ENCODE data around the gene PRSS12.

The PRSS12 gene

DNA sequence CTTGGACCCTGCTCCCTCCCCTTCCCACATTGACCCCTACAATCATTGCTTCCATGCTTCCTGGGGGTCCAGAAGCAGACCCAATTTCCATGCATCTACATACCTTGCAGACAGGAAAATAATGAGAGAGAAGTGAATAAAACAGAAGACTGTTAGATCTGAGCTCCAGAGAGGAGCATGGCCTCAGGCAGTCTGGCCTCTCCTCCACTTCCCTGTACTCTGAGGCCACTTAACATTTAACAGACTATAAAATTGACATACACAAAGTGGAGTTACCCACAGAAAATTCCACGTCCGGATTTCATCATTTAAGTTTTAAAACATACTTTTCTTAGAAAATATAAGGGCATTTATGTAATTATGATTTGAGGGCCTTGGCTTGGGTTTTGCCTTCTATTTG lies 2.1 kb upstream of the PRSS12 start:
- H3K56ac ChIP-seq (ENCODE audit: low read length), result no peak overlapping the region
- no peak overlapping the region for H3K18ac ChIP-seq (ENCODE audit: low read length)
- no peak overlapping the region for H2BK120ac ChIP-seq (ENCODE audit: low read depth, low read length)
- H3K23ac ChIP-seq (ENCODE audit: low read length), result no peak overlapping the region
- H3K9ac ChIP-seq (ENCODE audit: low read length), result no peak overlapping the region
- H4K5ac ChIP-seq (ENCODE audit: low read length), result no peak overlapping the region
- H3K36me3 ChIP-seq (ENCODE audit: control insufficient read depth, insufficient read depth, low read length), result no peaks in the 10 kb centered on the region
- no peaks in the 10 kb centered on the region for H3K79me1 ChIP-seq (ENCODE audit: low read length)
- H3K4me1 ChIP-seq (ENCODE audit: control insufficient read depth, low read depth, low read length), result no peaks in the 10 kb centered on the region
- no peak overlapping the region for H2AK5ac ChIP-seq (ENCODE audit: low read length)
- H2BK15ac ChIP-seq (replicated peaks; ENCODE audit: low read depth), result no peak overlapping the region
- H3K79me2 ChIP-seq (ENCODE audit: control insufficient read depth, insufficient read depth, low read length), result no peaks in the 10 kb centered on the region
- no peak overlapping the region for H3K4me3 ChIP-seq (ENCODE audit: low read length)
- H2BK5ac ChIP-seq (ENCODE audit: low read length), result no peak overlapping the region
- H3K4me2 ChIP-seq (ENCODE audit: low read length), result no peak overlapping the region
- no peak overlapping the region for H3K27ac ChIP-seq (ENCODE audit: low read depth, low read length)
- H4K8ac ChIP-seq (ENCODE audit: low read depth, low read length), result no peak overlapping the region
- no CpG with 5 or more reads among the region's 2 CpGs for WGBS (ENCODE audit: extremely low coverage, insufficient coverage, low lambda C conversion rate)
- H3K4ac ChIP-seq (ENCODE audit: low read depth, low read length), result no peak overlapping the region
- DNase-seq, result no peak
- no peaks in the 10 kb centered on the region for H3K27me3 ChIP-seq (ENCODE audit: insufficient read depth, low read length, poor library complexity)

DNA sequence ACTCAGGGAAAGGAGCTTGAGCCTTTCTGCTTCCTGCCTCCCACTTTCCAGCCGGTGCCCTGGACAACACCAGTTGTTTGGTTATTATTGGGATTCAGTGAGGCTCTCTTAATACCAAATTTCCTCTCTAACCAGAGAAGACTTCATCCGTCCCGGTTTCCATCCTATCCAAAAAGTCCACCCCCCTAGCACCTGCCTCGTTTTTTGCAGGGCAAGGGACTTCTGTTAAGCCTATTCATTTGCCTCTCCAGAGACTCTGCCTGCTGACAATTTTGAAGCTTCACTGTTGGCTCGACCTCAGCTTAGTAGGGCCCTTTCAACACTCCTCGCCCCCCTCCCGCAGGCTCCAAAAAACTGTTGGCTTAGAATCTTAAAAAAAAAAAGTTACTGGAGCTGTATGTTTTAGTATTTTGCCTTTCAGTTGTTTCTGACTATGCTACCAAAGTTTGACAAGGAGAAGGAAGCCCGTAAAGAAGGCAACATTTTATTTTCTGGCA lies 779 bp upstream of the PRSS12 start:
- Histone ChIP-seq H4K5ac (ENCODE audit: low read length) (no peak overlapping the region), H3K27me3 (ENCODE audit: insufficient read depth, low read length, poor library complexity) (no peaks in the 10 kb centered on the region), H3K56ac (ENCODE audit: low read length) (no peak overlapping the region), H3K27ac (ENCODE audit: low read depth, low read length) (no peak overlapping the region), H3K36me3 (ENCODE audit: control insufficient read depth, insufficient read depth, low read length) (no peaks in the 10 kb centered on the region), H3K23ac (ENCODE audit: low read length) (no peak overlapping the region), H3K79me2 (ENCODE audit: control insufficient read depth, insufficient read depth, low read length) (no peaks in the 10 kb centered on the region), H2BK15ac (replicated peaks; ENCODE audit: low read depth) (no peak overlapping the region), H2BK120ac (ENCODE audit: low read depth, low read length) (no peak overlapping the region), H3K4me3 (ENCODE audit: low read length) (no peak overlapping the region), H3K9ac (ENCODE audit: low read length) (no peak overlapping the region), H2AK5ac (ENCODE audit: low read length) (no peak overlapping the region), H3K4ac (ENCODE audit: low read depth, low read length) (no peak overlapping the region), H3K4me1 (ENCODE audit: control insufficient read depth, low read depth, low read length) (no peaks in the 10 kb centered on the region), H3K18ac (ENCODE audit: low read length) (no peak overlapping the region), H3K4me2 (ENCODE audit: low read length) (no peak overlapping the region), H2BK5ac (ENCODE audit: low read length) (no peak overlapping the region), H4K8ac (ENCODE audit: low read depth, low read length) (no peak overlapping the region), H3K79me1 (ENCODE audit: low read length) (no peaks in the 10 kb centered on the region)
- peak; percentile 23 for DNase-seq
- WGBS (ENCODE audit: extremely low coverage, insufficient coverage, low lambda C conversion rate), result no CpG with 5 or more reads among the region's 8 CpGs

GRCh38 chr4:118351851-118352827 lies 664 bp downstream of the PRSS12 start:
- Histone ChIP-seq H3K4me1 (ENCODE audit: control insufficient read depth, low read depth, low read length) (no peaks in the 10 kb centered on the region), H3K27ac (ENCODE audit: low read depth, low read length) (no peak overlapping the region), H3K4ac (ENCODE audit: low read depth, low read length) (no peak overlapping the region), H4K5ac (ENCODE audit: low read length) (no peak overlapping the region), H2BK15ac (replicated peaks; ENCODE audit: low read depth) (no peak overlapping the region), H2BK120ac (ENCODE audit: low read depth, low read length) (peak overlapping the region; percentile 33), H3K79me2 (ENCODE audit: control insufficient read depth, insufficient read depth, low read length) (no peaks in the 10 kb centered on the region), H4K8ac (ENCODE audit: low read depth, low read length) (no peak overlapping the region), H3K18ac (ENCODE audit: low read length) (peak overlapping the region; percentile 42), H2AK5ac (ENCODE audit: low read length) (no peak overlapping the region), H3K27me3 (ENCODE audit: insufficient read depth, low read length, poor library complexity) (no peaks in the 10 kb centered on the region), H3K4me2 (ENCODE audit: low read length) (peak overlapping the region; percentile 23), H3K36me3 (ENCODE audit: control insufficient read depth, insufficient read depth, low read length) (no peaks in the 10 kb centered on the region), H3K4me3 (ENCODE audit: low read length) (peak overlapping the region; percentile 7), H3K79me1 (ENCODE audit: low read length) (no peaks in the 10 kb centered on the region), H3K56ac (ENCODE audit: low read length) (peak overlapping the region; percentile 80), H3K9ac (ENCODE audit: low read length) (peak overlapping the region; percentile 32), H2BK5ac (ENCODE audit: low read length) (no peak overlapping the region), H3K23ac (ENCODE audit: low read length) (peak overlapping the region; percentile 34)
- peak; percentile 72 for DNase-seq
- no CpG with 5 or more reads among the region's 82 CpGs for WGBS (ENCODE audit: extremely low coverage, insufficient coverage, low lambda C conversion rate)

- H4K5ac ChIP-seq (ENCODE audit: low read length), result no peak overlapping the region
- no peaks in the 10 kb centered on the region for H3K79me2 ChIP-seq (ENCODE audit: control insufficient read depth, insufficient read depth, low read length)
- H3K18ac ChIP-seq (ENCODE audit: low read length), result no peak overlapping the region
- H3K9ac ChIP-seq (ENCODE audit: low read length), result no peak overlapping the region
- H3K4ac ChIP-seq (ENCODE audit: low read depth, low read length), result no peak overlapping the region
- no peaks in the 10 kb centered on the region for H3K27me3 ChIP-seq (ENCODE audit: insufficient read depth, low read length, poor library complexity)
- H3K79me1 ChIP-seq (ENCODE audit: low read length), result no peaks in the 10 kb centered on the region
- DNase-seq, result no peak
- H2BK120ac ChIP-seq (ENCODE audit: low read depth, low read length), result no peak overlapping the region
- H3K36me3 ChIP-seq (ENCODE audit: control insufficient read depth, insufficient read depth, low read length), result no peaks in the 10 kb centered on the region
- H2AK5ac ChIP-seq (ENCODE audit: low read length), result no peak overlapping the region
- no peak overlapping the region for H3K4me2 ChIP-seq (ENCODE audit: low read length)
- peaks cover 3% of the 10 kb centered on the region for H3K4me1 ChIP-seq (ENCODE audit: control insufficient read depth, low read depth, low read length)
- no peak overlapping the region for H3K56ac ChIP-seq (ENCODE audit: low read length)
- H3K23ac ChIP-seq (ENCODE audit: low read length), result no peak overlapping the region
- no peak overlapping the region for H3K27ac ChIP-seq (ENCODE audit: low read depth, low read length)
- no peak overlapping the region for H2BK5ac ChIP-seq (ENCODE audit: low read length)
- no peak overlapping the region for H3K4me3 ChIP-seq (ENCODE audit: low read length)
- no peak overlapping the region for H4K8ac ChIP-seq (ENCODE audit: low read depth, low read length)
- no peak overlapping the region for H2BK15ac ChIP-seq (replicated peaks; ENCODE audit: low read depth)
- WGBS (ENCODE audit: extremely low coverage, insufficient coverage, low lambda C conversion rate), result no CpG with 5 or more reads among the region's 3 CpGs
These were observed 1.8 kb downstream of the PRSS12 start for GRCh38 chr4:118350961-118351360.

DNA sequence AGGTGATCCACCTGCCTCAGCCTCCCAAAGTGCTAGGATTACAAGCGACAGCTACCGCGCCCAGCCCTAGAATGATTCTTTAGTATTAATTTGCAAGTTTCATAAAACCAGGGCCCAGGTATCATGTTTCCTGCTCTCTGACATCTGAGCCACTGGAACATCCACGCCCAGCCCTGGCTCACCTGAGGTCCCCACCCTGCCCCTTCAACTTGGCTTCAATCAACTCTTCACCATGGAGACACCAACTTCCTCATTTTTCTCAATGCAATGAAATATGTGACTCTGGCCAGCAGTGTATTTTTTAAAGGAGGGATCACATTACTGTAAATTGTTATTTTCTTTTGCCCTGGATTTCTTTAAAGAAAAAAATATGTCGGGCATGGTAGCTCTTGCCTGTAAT lies 3.9 kb downstream of the PRSS12 start:
- Histone ChIP-seq H3K23ac (ENCODE audit: low read length) (no peak overlapping the region), H3K56ac (ENCODE audit: low read length) (no peak overlapping the region)
- no peak for DNase-seq

More for the DNA sequence above, 3.9 kb downstream of the PRSS12 start:
- no peak overlapping the region for H3K27ac ChIP-seq (ENCODE audit: low read depth, low read length)
- no peaks in the 10 kb centered on the region for H3K36me3 ChIP-seq (ENCODE audit: control insufficient read depth, insufficient read depth, low read length)
- no peak overlapping the region for H2BK120ac ChIP-seq (ENCODE audit: low read depth, low read length)
- no peak overlapping the region for H4K8ac ChIP-seq (ENCODE audit: low read depth, low read length)
- H3K18ac ChIP-seq (ENCODE audit: low read length), result no peak overlapping the region
- peaks cover 3% of the 10 kb centered on the region for H3K4me1 ChIP-seq (ENCODE audit: control insufficient read depth, low read depth, low read length)
- no peaks in the 10 kb centered on the region for H3K27me3 ChIP-seq (ENCODE audit: insufficient read depth, low read length, poor library complexity)
- no peak overlapping the region for H2BK15ac ChIP-seq (replicated peaks; ENCODE audit: low read depth)
- H3K9ac ChIP-seq (ENCODE audit: low read length), result no peak overlapping the region
- H4K5ac ChIP-seq (ENCODE audit: low read length), result no peak overlapping the region
- no peak overlapping the region for H2AK5ac ChIP-seq (ENCODE audit: low read length)
- no CpG with 5 or more reads among the region's 5 CpGs for WGBS (ENCODE audit: extremely low coverage, insufficient coverage, low lambda C conversion rate)
- H3K4me2 ChIP-seq (ENCODE audit: low read length), result no peak overlapping the region
- no peaks in the 10 kb centered on the region for H3K79me1 ChIP-seq (ENCODE audit: low read length)
- no peak overlapping the region for H2BK5ac ChIP-seq (ENCODE audit: low read length)
- no peaks in the 10 kb centered on the region for H3K79me2 ChIP-seq (ENCODE audit: control insufficient read depth, insufficient read depth, low read length)
- no peak overlapping the region for H3K4ac ChIP-seq (ENCODE audit: low read depth, low read length)
- no peak overlapping the region for H3K4me3 ChIP-seq (ENCODE audit: low read length)
